Measurements from ENCODE around the gene DYRK1A. TPM values are rescaled to one million over a fixed set of nuclear protein-coding genes. Genes with fewer than 3 reads are reported as not detected.
A peak's percentile ranks its signal among the peaks of the same experiment; 100 is the strongest.
"Not testable (repeated sequence)": the region's sequence is repeated elsewhere in the genome, so short reads cannot be mapped to it uniquely, and the experiment has no call there.

DYRK1A gene
- 72.9 TPM for total RNA-seq
- long read RNA-seq, partial matches to known transcripts: 2 of 18 reads
- long read RNA-seq, other reads (novel, unspliced or antisense): 15 of 18 reads

DNA sequence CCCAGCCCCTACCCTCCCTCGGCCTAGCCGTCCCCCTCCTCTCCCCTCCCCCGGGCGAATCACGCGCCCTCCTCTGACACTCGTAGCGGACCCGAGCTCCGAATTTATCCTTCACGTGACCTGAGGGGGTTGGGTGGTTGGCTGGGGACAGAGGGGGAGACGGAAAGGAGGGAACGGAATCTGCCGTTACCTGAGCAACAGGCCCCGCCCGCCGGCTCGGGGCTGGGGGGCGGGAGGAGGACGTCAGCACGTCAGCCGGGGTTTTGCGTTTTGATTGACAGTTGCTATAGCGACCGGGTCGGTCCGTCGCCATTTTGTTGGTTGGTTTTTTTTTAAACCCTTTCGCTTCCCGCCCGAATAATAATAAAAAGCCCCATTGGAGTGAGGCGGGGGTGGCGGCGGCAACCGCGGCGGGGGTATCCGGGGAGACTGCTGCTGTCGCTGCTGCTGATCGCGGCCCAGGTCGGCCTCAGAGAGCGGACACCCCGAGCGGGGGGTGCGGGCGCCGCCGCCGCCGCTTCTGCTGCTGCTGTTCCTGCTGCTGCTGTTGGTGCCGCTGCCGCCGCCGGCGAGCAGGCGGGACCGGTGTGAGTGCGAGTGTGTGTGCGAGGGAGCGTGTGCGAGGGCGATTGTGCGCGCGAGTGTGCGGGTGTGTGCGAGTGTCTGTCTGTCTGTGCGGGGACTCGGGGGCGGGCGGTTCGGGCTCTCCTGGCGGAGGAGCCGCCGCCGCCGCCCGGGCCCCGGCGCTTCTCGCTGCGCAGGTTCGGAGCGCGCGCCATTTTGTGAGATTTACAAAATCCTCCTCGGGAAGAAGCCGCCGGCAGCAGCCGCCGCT is at the start of gene DYRK1A:
Gene DYRK1A, plus strand, starts transcription at position 292 of the 835 bp plus-strand sequence. CDS start 53,602 bp downstream, outside the sequence.
- intact Hi-C loops (cut with DNase I): loop anchor here (1.0 to 5.0 kb wide), 4 partner anchors 27 to 196 kb away; no protein-coding TSS in a partner anchor

GRCh38 chr21:37319551-37319950 is 47.0 kb upstream of the DYRK1A start:
- intact Hi-C loops (cut with DNase I): no loop called here

More for the DNA sequence above, at the start of gene DYRK1A:
- peak; percentile 99 for DNase-seq (ENCODE audit: low spot score)

DNA sequence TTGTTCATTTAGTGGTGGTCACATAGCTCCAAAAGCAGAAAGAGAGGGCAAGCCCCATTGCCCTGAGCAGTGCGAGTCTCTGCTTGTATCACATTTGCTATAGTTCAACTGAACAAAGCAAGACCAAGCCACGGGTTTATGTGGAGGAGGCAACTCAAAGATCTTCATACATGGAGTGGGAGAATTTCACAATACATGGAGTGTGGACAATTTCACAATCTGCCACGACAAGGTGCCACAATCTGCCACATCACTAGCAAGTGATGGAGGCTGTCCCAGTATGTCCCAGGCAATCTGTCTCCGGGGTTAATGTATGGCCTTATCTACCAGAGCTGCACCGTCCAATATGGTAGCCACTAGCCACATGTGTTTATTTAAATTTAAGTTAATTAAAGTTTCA is 44.5 kb upstream of the DYRK1A start:
- intact Hi-C loops (cut with DNase I): no loop called here
- DNase-seq (ENCODE audit: low spot score): no peak

More at GRCh38 chr21:37319551-37319950, 47.0 kb upstream of the DYRK1A start:
- DNase-seq (ENCODE audit: low spot score): no peak

DNA sequence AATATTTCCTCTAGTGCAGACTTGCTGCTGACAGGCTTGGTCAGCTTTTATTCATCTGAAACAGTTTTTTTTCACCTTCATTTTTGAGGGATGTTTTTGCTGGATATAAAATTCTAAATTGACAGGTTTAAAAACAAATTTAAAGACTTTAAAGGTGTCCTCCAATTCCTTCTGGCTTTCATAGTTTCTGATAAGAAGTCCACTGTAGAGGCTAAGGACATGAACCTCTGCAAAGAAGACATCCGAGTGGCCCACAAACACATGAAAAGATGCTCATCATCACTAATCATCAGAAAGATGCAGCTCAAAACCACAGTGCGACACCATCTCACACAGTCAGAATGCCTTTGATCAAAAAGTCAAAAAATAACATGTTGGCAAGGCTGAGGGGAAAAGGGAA is 42.0 kb upstream of the DYRK1A start:
- DNase-seq (ENCODE audit: low spot score): no peak
- intact Hi-C loops (cut with DNase I): no loop called here

DNA sequence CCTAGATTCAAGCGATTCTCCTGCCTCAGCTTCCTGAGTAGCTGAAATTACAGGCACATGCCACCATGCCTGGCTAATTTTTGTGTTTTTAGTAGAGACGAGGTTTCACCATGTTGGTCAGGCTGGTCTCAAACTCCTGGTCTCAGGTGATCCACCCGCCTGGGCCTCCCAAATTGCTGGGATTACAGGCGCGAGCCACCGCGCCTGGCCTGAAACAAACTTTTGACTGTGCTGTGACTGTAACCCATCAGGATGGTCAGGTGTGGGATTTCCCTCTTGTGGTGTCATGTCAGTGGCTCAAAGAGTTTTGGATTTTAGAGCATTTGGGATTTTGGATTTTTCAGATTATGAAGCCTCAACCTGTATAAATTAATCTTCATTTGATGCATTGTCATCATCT is 38.4 kb upstream of the DYRK1A start:
- intact Hi-C loops (cut with DNase I); DNase-seq (ENCODE audit: low spot score): not testable (repeated sequence)

GRCh38 chr21:37331411-37331810 is 35.2 kb upstream of the DYRK1A start:
- no peak for DNase-seq (ENCODE audit: low spot score)
- intact Hi-C loops (cut with DNase I): loop anchor here (10.0 kb wide), 1 partner anchor 223 kb away; no protein-coding TSS in a partner anchor

GRCh38 chr21:37335053-37335452 is 31.5 kb upstream of the DYRK1A start:
- DNase-seq (ENCODE audit: low spot score): no peak
- intact Hi-C loops (cut with DNase I): loop anchor here (10.0 kb wide), 1 partner anchor 220 kb away; no protein-coding TSS in a partner anchor

DNA sequence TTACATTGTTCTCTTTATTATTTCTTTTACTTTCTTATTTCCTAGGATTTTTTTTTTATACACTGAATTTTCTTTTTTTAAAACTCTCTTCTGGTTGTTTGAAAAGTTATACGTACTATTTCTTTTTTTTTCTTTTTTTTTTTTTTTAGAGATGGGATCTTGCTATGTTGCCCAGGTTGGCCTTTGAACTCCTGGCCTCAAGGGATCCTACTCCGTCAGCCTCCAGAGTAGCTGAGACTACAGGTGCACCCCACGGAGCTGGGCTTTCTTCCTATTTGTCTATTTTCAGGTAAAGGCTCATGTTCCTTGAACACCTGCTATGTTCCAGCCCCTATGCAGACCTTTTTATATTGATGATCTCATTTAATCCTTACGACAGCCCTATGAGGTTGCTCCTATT is 29.4 kb upstream of the DYRK1A start:
- intact Hi-C loops (cut with DNase I): loop anchor here (10.0 kb wide), 1 partner anchor 218 kb away; no protein-coding TSS in a partner anchor
- no peak for DNase-seq (ENCODE audit: low spot score)

DNA sequence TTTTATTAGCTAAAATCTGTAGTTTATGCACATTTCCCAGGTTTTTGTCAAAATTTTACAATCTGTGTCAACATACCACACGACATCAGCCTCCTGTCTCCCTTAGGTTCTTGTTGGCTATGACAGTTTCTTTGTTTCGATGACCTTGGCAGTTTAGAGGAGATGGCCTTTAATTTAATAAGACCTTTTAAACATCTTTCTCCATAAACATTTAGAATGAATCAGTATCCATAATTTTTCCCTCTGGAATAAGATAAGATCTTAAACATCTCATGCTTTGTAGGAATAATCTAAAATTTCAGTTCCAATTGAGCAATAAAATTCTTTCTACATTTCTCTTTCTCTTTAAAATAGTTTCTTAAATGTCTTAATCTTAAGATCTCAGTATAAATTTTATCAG is 28.7 kb upstream of the DYRK1A start:
- intact Hi-C loops (cut with DNase I): loop anchor here (10.0 kb wide), 1 partner anchor 217 kb away; no protein-coding TSS in a partner anchor
- DNase-seq (ENCODE audit: low spot score): no peak

DNA sequence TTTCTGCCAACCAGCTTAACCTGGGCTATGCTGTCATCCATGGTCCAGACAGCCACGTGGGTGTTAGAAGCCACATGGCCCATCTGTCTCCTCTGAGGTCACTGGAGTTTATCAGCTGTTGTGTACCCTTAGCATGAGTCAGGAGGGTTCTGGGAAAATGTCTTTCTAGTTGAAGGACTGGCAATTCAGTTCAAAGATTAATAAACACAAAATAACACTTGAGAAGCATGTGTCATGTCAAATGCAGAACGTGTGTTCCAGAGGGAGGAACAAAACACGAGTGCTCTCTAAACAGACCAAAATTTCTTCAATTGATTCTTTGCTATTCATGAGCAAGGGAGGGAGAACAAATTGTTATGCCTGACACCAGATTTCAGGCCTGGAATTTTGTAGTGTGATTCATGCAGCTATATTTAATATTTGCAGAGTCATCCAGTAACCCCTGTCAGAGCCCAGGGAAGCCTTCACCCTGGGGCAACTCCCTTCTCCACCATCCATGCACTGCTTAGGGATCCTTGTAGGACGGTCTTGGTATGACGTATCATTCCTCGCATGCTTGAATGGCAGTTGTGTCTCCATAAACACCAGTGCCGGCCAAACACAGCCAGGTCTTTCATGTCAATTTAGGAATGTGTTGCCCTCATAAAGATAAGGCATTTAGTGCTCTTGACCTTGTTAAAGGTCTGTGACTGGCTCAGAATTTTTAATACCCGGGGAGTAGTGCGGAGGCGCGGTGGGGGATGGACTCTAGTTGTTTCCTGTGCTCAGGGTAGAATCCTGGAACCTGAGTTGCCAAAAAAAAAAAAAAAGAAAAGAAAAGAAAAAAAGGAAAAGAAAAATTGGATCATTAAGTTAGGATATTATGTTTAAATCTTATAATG is 27.7 kb upstream of the DYRK1A start:
- no peak for DNase-seq (ENCODE audit: low spot score)
- intact Hi-C loops (cut with DNase I): loop anchor here (1.0 to 10.0 kb wide), 3 partner anchors 27 to 216 kb away; partner anchors contain the start of genes DYRK1A and VPS26C

- DNase-seq (ENCODE audit: low spot score): no peak
- intact Hi-C loops (cut with DNase I): loop anchor here (1.0 to 10.0 kb wide), 3 partner anchors 27 to 215 kb away; partner anchors contain the start of genes DYRK1A and VPS26C
These were observed 27.0 kb upstream of the DYRK1A start for GRCh38 chr21:37339552-37339939.

- intact Hi-C loops (cut with DNase I): no loop called here
- DNase-seq (ENCODE audit: low spot score): no peak
These were observed 25.2 kb upstream of the DYRK1A start for GRCh38 chr21:37341254-37341960.

DNA sequence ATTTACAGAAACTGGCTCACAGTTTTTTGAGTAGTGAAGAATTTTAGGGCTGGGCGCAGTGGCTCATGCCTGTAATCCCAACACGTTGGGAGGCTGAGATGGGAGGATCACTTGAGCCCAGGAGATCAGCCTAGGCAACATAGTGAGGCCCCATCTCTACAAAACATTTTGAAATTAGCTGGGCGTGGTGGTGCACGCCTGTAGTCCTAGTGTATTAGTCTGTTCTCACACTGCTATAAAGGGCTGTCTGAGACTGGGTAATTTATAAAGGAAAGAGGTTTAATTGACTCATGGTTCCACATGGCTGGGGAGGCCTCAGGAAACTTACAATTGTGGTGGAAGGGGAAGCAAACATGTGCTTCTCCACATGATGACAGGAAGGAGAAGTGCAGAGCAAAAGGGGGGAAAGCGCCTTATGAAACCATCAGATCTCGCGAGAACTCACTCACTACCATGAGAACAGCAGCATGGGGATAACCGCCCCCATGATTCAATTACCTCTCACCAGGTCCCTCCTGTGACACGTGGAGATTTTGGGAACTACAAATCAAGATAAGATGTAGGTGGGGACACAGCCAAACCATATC is 24.4 kb upstream of the DYRK1A start:
- intact Hi-C loops (cut with DNase I): no loop called here

GRCh38 chr21:37346841-37347430 is 19.6 kb upstream of the DYRK1A start:
- no peak for DNase-seq (ENCODE audit: low spot score)
- intact Hi-C loops (cut with DNase I): no loop called here

More for the DNA sequence above, 24.4 kb upstream of the DYRK1A start:
- DNase-seq (ENCODE audit: low spot score): no peak

DNA sequence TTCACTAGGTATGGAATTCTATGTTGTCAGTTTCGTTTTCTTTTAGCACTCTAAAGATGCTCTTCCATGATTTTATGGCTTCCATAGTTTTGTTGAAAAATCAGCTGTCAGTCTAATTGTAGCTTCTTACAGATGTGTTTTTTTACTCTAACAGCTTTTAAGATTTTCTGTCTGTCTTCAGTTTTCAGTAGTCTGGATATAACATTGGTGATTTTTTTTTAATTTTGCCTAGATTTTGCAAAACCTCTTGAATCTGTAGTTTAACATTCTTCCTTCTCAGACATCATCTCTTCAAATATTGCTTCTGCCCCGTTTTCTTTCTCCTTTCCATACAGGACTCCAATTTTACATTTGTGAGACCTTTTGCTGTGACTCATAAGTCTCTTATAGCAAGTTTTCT is 17.9 kb upstream of the DYRK1A start:
- no peak for DNase-seq (ENCODE audit: low spot score)
- intact Hi-C loops (cut with DNase I): no loop called here

GRCh38 chr21:37350472-37350871 is 16.1 kb upstream of the DYRK1A start:
- DNase-seq (ENCODE audit: low spot score): no peak
- intact Hi-C loops (cut with DNase I): no loop called here

DNA sequence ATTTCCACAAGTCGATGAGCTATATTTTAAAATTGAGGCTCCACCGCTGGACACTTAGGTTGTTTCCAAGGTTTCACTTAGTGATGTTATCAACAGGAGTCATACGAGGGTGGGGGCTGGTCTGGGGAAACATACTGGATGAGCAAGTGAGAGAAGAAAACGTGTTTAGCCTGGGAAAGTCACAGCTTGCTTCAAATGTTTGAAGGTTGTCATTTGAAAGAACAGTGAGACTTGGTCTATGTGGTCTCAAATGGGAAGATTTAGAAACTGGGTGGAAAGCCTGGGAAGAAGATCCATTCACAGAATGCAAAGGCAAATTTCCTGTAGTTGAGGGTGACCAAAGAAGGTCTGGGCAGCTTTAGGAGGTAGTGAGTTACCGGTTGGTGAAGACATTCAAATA is 9.9 kb upstream of the DYRK1A start:
- intact Hi-C loops (cut with DNase I): no loop called here
- no peak for DNase-seq (ENCODE audit: low spot score)

DNA sequence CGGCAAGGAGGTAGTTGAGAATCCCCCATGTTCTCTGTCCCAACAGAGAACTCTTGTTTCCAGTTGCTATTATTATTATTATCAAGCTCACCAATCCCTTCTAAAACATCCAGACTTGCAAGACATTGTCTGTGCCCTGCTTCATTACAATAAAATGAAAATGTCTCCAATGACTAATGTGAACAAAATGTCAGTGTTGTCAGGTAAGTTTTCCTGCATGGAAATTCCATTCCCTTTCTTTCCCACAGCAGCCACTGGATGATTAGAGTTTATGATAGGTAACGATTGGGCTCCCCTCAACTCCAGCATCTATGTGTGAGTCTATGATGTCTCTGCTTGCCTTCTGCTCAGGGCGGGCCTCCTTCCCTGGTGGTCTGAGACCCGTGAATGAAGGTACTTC is 8.9 kb upstream of the DYRK1A start:
- intact Hi-C loops (cut with DNase I): no loop called here
- no peak for DNase-seq (ENCODE audit: low spot score)
